PC-3 (cell line): Measurements from ENCODE around the gene NFIC. TPM values are rescaled to one million over a fixed set of nuclear protein-coding genes. Genes with fewer than 3 reads are reported as not detected.

Experiments used
- ATAC-seq: fragments of 200-7000 bp; cut with Tn5 transposase; 2 replicates; pipeline ENCODE4 v1.9.1; 2020; ENCODE audit warnings: mild to moderate bottlenecking, moderate library complexity
- BruUV-seq: library from RNA; stranded (reverse); fragments of 400-500 nt; replicated peaks from 2 replicates; lab custom pipeline; 2021; lab: Mats Ljungman, UMichigan
- CTCF ChIA-PET: fragments of 300-600 bp; sonication (Branson Sonifier 250); formaldehyde crosslinking; loops from one replicate; lab custom pipeline; 2022; ENCODE audit warnings: antibody characterized with exemption; lab: Charles Lee
- POLR2A ChIA-PET: fragments of 300-600 bp; sonication (Branson Sonifier 250); formaldehyde crosslinking; loops from one replicate; lab custom pipeline; 2022; ENCODE audit warnings: antibody characterized with exemption; ENCODE audit not compliant: unreplicated experiment; lab: Charles Lee
- DNase-seq: peaks from one replicate; pipeline ENCODE4 v3.0.0-alpha.2; 2015
- H2AFZ ChIP-seq: fragments of 300-600 bp; sonication (generic); 2 replicates; pipeline ENCODE4 v1.6.0; 2016; ENCODE audit warnings: antibody characterized with exemption, low read length
- H3F3A ChIP-seq: fragments of 300-600 bp; sonication (generic); one replicate; pipeline ENCODE4 v1.6.0; 2017; ENCODE audit warnings: antibody characterized with exemption, low read length, control low read depth, mild to moderate bottlenecking; ENCODE audit not compliant: unreplicated experiment
- H3K27ac ChIP-seq: fragments of 300-600 bp; sonication (generic); 2 replicates; pipeline ENCODE4 v1.5.1; 2016; ENCODE audit warnings: mild to moderate bottlenecking, low read length
- H3K27me3 ChIP-seq: fragments of 300-600 bp; sonication (generic); 2 replicates; pipeline ENCODE4 v1.6.1; 2016; ENCODE audit warnings: low read length, mixed read lengths
- H3K36me3 ChIP-seq: fragments of 300-600 bp; sonication (generic); 2 replicates; pipeline ENCODE4 v1.6.1; 2016; ENCODE audit warnings: low read depth, mixed run types, low read length, mixed read lengths
- H3K4me1 ChIP-seq: fragments of 300-600 bp; sonication (generic); 2 replicates; pipeline ENCODE4 v1.5.1; 2016; ENCODE audit warnings: low read length; ENCODE audit not compliant: insufficient read depth
- H3K4me2 ChIP-seq: fragments of 300-600 bp; sonication (generic); 2 replicates; pipeline ENCODE4 v1.6.0; 2016; ENCODE audit warnings: low read length
- H3K4me3 ChIP-seq: fragments of 300-600 bp; sonication (generic); 2 replicates; pipeline ENCODE4 v1.5.1; 2016; ENCODE audit warnings: mild to moderate bottlenecking, low read length, mixed read lengths
- H3K79me2 ChIP-seq: fragments of 300-600 bp; sonication (generic); 2 replicates; pipeline ENCODE4 v1.6.1; 2017; ENCODE audit warnings: low read length, mixed read lengths
- H3K9ac ChIP-seq: fragments of 300-600 bp; sonication (generic); 2 replicates; pipeline ENCODE4 v1.6.0; 2016; ENCODE audit warnings: mild to moderate bottlenecking, low read length
- H3K9me2 ChIP-seq: fragments of 300-600 bp; sonication (generic); replicated peaks from 2 replicates; pipeline ENCODE4 v1.6.1; 2016; ENCODE audit warnings: mixed run types, low read length, mixed read lengths
- H3K9me3 ChIP-seq: fragments of 300-600 bp; sonication (generic); 2 replicates; pipeline ENCODE4 v1.6.1; 2016; ENCODE audit warnings: low read length, mixed read lengths
- H4K20me1 ChIP-seq: fragments of 300-600 bp; sonication (generic); 2 replicates; pipeline ENCODE4 v1.6.1; 2016; ENCODE audit warnings: low read length, mixed read lengths
- CTCF ChIP-seq: fragments of 300-600 bp; sonication (generic); conservative IDR thresholded peaks from 2 replicates; pipeline ENCODE4 v1.5.1; 2017; ENCODE audit warnings: antibody characterized with exemption, low read depth, mild to moderate bottlenecking, low read length
- EZH2 ChIP-seq: fragments of 300-600 bp; sonication (generic); IDR thresholded peaks from one replicate; pipeline ENCODE4 v1.6.1; 2017; ENCODE audit warnings: antibody characterized with exemption, mild to moderate bottlenecking, low read length; ENCODE audit not compliant: unreplicated experiment
- EZH2phosphoT487 ChIP-seq: fragments of 300-600 bp; sonication (generic); IDR thresholded peaks from 2 replicates; pipeline ENCODE4 v1.6.1; 2018; ENCODE audit warnings: mild to moderate bottlenecking, antibody characterized with exemption, low read length, borderline replicate concordance
- intact Hi-C: fragments of 100-400 bp; cut with micrococcal nuclease; formaldehyde crosslinking; loops from 2 replicates; pipeline ENCODE4 v1.9.0; 2023
- total RNA-seq: library from RNA; depleted of rRNA; stranded (reverse); fragments of >200 nt; gene quantifications from 2 replicates; pipeline ENCODE4 v1.2.3, GENCODE V29; 2014

NFIC gene
- total RNA-seq, 1 experiment from 2014 or later = 31.7 TPM

DNA sequence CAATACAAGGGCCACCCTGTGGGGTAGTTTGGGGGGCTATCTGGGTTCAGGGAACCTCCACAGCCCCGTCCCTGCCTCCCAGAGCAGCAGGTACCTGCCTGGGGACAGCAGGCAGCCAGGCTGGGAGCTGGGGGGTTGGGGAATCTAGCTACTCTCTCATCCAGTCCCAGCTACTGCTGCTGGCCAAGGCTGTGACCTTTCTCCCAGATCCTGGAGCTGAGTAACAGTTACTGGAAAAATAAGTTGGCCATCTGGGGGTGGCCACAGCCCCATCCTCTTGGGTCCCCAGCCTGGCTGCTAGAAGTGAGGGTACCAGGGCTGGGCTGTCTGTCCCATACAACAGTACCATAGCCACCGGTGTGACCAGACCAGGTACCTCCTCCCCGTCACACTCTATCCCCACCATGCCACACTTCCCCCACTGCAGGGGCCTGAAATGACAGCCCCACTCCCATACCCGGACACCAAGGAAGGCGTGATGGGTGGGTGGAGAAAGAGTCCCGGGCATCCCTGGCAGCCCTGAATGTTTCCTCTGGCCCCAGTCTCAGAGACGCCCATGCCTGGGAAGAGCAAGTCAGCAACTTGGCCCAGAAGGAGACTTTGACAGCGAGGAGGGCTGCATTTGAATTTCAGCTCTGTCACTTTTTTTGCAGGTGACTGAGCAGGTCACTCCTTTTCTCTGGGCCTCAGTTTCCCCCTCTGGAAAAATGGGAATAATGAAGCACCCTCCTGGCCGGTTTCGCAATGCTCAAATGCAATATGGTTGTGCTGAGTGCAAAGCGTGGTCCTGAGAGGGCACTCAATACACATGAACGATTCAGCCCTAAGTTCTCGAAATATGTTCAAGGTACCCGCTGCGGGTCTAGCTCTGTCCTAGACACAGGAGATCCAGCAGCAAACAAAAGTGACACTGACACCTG is 30.7 kb upstream of the NFIC start:
- Histone ChIP-seq H3K27me3 (no peaks in the 10 kb centered on the region), H3K4me3 (no peak overlapping the region), H4K20me1 (no peaks in the 10 kb centered on the region), H3K9me3 (no peaks in the 10 kb centered on the region), H3K36me3 (no peaks in the 10 kb centered on the region), H3K27ac (no peak overlapping the region), H3K4me1 (peaks cover 14% of the 10 kb centered on the region), H2AFZ (no peak overlapping the region), H3F3A (no peaks in the 10 kb centered on the region), H3K79me2 (no peaks in the 10 kb centered on the region), H3K9ac (no peak overlapping the region), H3K9me2 (no peaks in the 10 kb centered on the region), H3K4me2 (no peak overlapping the region)
- DNase-seq (peak; percentile 20), ATAC-seq (peak; percentile 54)
- TF ChIP-seq CTCF (no peak), EZH2 (no peak), EZH2phosphoT487 (no peak)
- BruUV-seq = no TSS peak
- POLR2A ChIA-PET = no interaction called here
- intact Hi-C loops = no loop called here
- CTCF ChIA-PET = interaction anchor here (0.5 kb wide), 1 partner anchor 92 kb away, joined by 6 read pairs; no protein-coding TSS in a partner anchor

DNA sequence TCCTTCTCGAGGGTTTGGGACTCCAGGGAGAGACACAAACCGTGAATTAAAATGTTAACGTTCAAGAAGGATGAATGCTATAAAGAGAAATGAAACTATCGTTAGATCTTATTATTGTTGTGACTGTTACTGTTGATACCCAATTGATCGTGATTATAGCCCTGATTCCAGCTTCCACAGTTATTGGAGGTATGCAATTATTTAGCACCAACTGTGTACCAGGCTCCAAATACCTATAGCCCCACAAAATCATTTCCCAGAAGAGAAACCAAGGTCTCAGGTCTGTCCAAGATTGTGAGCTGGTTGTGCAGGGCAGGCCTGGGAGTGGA is 30.1 kb upstream of the NFIC start:
- H3K9me3 ChIP-seq = no peaks in the 10 kb centered on the region
- no TSS peak for BruUV-seq
- no peaks in the 10 kb centered on the region for H3F3A ChIP-seq
- ATAC-seq (no peak), DNase-seq (no peak)
- no peaks in the 10 kb centered on the region for H3K36me3 ChIP-seq
- POLR2A ChIA-PET = no interaction called here
- no peak overlapping the region for H3K27ac ChIP-seq
- TF ChIP-seq EZH2phosphoT487 (no peak), EZH2 (no peak), CTCF (no peak)
- H3K79me2 ChIP-seq = no peaks in the 10 kb centered on the region
- no peak overlapping the region for H3K4me3 ChIP-seq
- peaks cover 14% of the 10 kb centered on the region for H3K4me1 ChIP-seq
- H4K20me1 ChIP-seq = no peaks in the 10 kb centered on the region
- intact Hi-C loops = no loop called here
- CTCF ChIA-PET = no interaction called here
- no peak overlapping the region for H2AFZ ChIP-seq
- H3K9ac ChIP-seq = no peak overlapping the region
- no peaks in the 10 kb centered on the region for H3K27me3 ChIP-seq
- H3K9me2 ChIP-seq = no peaks in the 10 kb centered on the region
- H3K4me2 ChIP-seq = 0 out of 2 replicates have a peak overlapping the region, but pooled peaks have one; percentile 19
